ENCODE results near the gene STAMBP. TPM values are rescaled to one million over a fixed set of nuclear protein-coding genes. Genes with fewer than 3 reads are reported as not detected.

The STAMBP gene
- polyA plus RNA-seq, 1 donor from 2014 or later, result 69.1 TPM

DNA sequence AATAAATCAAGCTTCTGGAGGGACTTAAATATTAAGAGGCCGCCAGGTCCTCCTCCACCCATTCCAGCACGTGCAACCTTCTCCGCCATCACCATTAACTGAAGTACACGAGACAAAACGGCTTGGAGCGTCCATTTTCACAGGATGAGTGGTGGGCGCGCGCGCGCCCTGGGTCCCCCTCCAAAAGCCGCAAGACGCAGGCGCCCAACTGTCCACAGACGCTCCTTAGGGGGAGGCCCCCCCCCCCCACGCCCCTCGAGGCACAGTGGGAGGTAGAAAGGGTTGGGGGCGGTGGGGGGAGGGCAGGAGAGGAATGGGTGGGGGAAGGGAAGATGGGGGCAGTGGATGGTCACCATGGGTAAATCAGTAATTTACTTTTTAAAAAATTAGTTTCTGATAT lies 10.5 kb upstream of the STAMBP start:
- H3K27me3 ChIP-seq (ENCODE audit: insufficient read depth, low read depth, low read length), result peaks cover 5% of the 10 kb centered on the region
- no peak overlapping the region for H3K27ac ChIP-seq (ENCODE audit: low read length)
- H3K9me3 ChIP-seq (ENCODE audit: low read length), result no peaks in the 10 kb centered on the region
- no peaks in the 10 kb centered on the region for H3K79me2 ChIP-seq (replicated peaks; ENCODE audit: insufficient read depth, low read length)
- no peak overlapping the region for H3K9ac ChIP-seq (ENCODE audit: low read length)
- no peaks in the 10 kb centered on the region for H3K36me3 ChIP-seq (ENCODE audit: insufficient read depth, low read length)
- TF ChIP-seq POLR2AphosphoS5 (IDR thresholded peaks at IDR 0.05), result no peak
- TF ChIP-seq, protein P1, sequence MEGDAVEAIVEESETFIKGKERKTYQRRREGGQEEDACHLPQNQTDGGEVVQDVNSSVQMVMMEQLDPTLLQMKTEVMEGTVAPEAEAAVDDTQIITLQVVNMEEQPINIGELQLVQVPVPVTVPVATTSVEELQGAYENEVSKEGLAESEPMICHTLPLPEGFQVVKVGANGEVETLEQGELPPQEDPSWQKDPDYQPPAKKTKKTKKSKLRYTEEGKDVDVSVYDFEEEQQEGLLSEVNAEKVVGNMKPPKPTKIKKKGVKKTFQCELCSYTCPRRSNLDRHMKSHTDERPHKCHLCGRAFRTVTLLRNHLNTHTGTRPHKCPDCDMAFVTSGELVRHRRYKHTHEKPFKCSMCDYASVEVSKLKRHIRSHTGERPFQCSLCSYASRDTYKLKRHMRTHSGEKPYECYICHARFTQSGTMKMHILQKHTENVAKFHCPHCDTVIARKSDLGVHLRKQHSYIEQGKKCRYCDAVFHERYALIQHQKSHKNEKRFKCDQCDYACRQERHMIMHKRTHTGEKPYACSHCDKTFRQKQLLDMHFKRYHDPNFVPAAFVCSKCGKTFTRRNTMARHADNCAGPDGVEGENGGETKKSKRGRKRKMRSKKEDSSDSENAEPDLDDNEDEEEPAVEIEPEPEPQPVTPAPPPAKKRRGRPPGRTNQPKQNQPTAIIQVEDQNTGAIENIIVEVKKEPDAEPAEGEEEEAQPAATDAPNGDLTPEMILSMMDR (IDR thresholded peaks at IDR 0.05; ENCODE audit: poor library complexity, severe bottlenecking), result no peak
- TF ChIP-seq RAD21 (conservative IDR thresholded peaks at IDR 0.05), result no peak
- no peak for TF ChIP-seq TAF1 (IDR thresholded peaks at IDR 0.05; ENCODE audit: low read depth)
- no peak for TF ChIP-seq EZH2 (IDR thresholded peaks at IDR 0.05; ENCODE audit: borderline replicate concordance, insufficient read depth, low read length, poor library complexity, severe bottlenecking)
- no peak for TF ChIP-seq REST (IDR thresholded peaks at IDR 0.05; ENCODE audit: borderline replicate concordance)
- no peak for TF ChIP-seq SMC3 (conservative IDR thresholded peaks at IDR 0.05; ENCODE audit: poor library complexity)
- TF ChIP-seq EP300 (conservative IDR thresholded peaks at IDR 0.05; ENCODE audit: poor library complexity, severe bottlenecking), result no peak
- no peak for TF ChIP-seq MXI1 (conservative IDR thresholded peaks at IDR 0.05; ENCODE audit: poor library complexity, severe bottlenecking)
- H3K4me2 ChIP-seq (ENCODE audit: low read length), result no peak overlapping the region
- H4K20me1 ChIP-seq (ENCODE audit: insufficient read depth), result no peaks in the 10 kb centered on the region
- no peaks in the 10 kb centered on the region for H3K9me2 ChIP-seq (ENCODE audit: insufficient read depth, low read length)
- no peak overlapping the region for H3K4me3 ChIP-seq (ENCODE audit: low read length)
- H3F3A ChIP-seq (ENCODE audit: insufficient read depth, low read length, poor library complexity, severe bottlenecking), result no peaks in the 10 kb centered on the region
- no peak overlapping the region for H2AFZ ChIP-seq (ENCODE audit: low read depth, low read length)

DNA sequence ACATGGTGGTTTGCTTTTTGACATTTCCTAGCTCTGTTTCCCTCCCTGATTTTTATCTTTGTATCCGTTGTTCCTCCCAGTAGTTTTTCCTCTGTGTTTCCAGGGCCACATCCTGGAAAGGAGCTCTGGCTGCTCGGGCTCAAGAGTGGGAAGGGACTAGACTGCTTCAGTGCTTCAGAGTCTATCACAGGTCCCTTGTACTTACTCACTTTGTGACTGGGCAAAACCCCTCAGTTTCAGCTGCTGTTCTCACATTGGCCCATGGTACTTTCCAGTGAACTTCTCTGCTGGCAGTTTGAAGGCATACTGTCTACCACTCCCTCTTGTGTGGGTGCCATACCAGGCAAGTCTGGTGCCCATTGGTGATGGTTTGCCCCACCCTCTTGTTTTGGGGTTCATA lies 7.5 kb upstream of the STAMBP start:
- no peaks in the 10 kb centered on the region for H4K20me1 ChIP-seq (ENCODE audit: insufficient read depth)
- H3K27ac ChIP-seq (ENCODE audit: low read length), result no peak overlapping the region
- TF ChIP-seq REST (IDR thresholded peaks at IDR 0.05; ENCODE audit: borderline replicate concordance), result no peak
- no peak for TF ChIP-seq SMC3 (conservative IDR thresholded peaks at IDR 0.05; ENCODE audit: poor library complexity)
- no peak for TF ChIP-seq MXI1 (conservative IDR thresholded peaks at IDR 0.05; ENCODE audit: poor library complexity, severe bottlenecking)
- TF ChIP-seq TAF1 (IDR thresholded peaks at IDR 0.05; ENCODE audit: low read depth), result no peak

More for the DNA sequence above, 7.5 kb upstream of the STAMBP start:
- Histone ChIP-seq H3K9me2 (ENCODE audit: insufficient read depth, low read length) (no peaks in the 10 kb centered on the region), H3K4me3 (ENCODE audit: low read length) (no peak overlapping the region), H2AFZ (ENCODE audit: low read depth, low read length) (no peak overlapping the region), H3K4me2 (ENCODE audit: low read length) (no peak overlapping the region), H3F3A (ENCODE audit: insufficient read depth, low read length, poor library complexity, severe bottlenecking) (no peaks in the 10 kb centered on the region), H3K36me3 (ENCODE audit: insufficient read depth, low read length) (no peaks in the 10 kb centered on the region), H3K9me3 (ENCODE audit: low read length) (no peaks in the 10 kb centered on the region), H3K27me3 (ENCODE audit: insufficient read depth, low read depth, low read length) (no peaks in the 10 kb centered on the region), H3K9ac (ENCODE audit: low read length) (no peak overlapping the region), H3K79me2 (replicated peaks; ENCODE audit: insufficient read depth, low read length) (no peaks in the 10 kb centered on the region)
